NCI-H460 (cell line): ENCODE data around the gene CCDC178. TPM values are rescaled to one million over a fixed set of nuclear protein-coding genes. Genes with fewer than 3 reads are reported as not detected.
"Not testable (repeated sequence)": the region's sequence is repeated elsewhere in the genome, so short reads cannot be mapped to it uniquely, and the experiment has no call there.

Source experiments
- DNase-seq: peaks from one replicate; pipeline ENCODE4 v3.0.0-alpha.2; 2016; ENCODE audit warnings: low read depth; ENCODE audit errors: extremely low read depth
- total RNA-seq: library from RNA; depleted of rRNA; stranded (reverse); fragments of >200 nt; shearing (Covaris generic); gene quantifications from 2 replicates; pipeline ENCODE4 v1.2.3, GENCODE V29; 2014

The CCDC178 gene
- total RNA-seq, 1 experiment from 2014 or later: 0.42 TPM

DNA sequence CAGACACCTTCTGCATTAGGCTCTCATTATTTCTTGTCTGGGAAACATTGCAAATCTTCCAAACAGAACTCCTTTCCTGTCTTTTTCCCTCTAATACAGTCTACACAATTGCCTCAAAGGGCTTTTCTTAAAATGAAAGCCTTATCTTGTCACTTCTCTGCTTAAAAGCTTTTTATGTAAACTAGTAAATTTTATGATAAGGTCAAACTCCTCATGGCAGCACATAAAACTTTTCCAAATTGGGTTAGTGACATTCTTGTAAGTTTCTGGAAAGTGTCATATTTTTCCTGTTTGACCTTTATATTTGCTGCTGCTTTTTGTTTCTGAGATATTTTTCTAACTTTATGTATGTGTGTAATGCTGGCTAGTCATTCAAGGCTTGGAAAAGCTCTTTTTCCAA, 406.3 kb downstream of the CCDC178 start:
- DNase-seq: no peak

- DNase-seq: no peak
Measured at GRCh38 chr18:33022370-33022769, 418.2 kb downstream of the CCDC178 start.

GRCh38 chr18:33020877-33021276, 419.6 kb downstream of the CCDC178 start:
- DNase-seq: no peak

DNA sequence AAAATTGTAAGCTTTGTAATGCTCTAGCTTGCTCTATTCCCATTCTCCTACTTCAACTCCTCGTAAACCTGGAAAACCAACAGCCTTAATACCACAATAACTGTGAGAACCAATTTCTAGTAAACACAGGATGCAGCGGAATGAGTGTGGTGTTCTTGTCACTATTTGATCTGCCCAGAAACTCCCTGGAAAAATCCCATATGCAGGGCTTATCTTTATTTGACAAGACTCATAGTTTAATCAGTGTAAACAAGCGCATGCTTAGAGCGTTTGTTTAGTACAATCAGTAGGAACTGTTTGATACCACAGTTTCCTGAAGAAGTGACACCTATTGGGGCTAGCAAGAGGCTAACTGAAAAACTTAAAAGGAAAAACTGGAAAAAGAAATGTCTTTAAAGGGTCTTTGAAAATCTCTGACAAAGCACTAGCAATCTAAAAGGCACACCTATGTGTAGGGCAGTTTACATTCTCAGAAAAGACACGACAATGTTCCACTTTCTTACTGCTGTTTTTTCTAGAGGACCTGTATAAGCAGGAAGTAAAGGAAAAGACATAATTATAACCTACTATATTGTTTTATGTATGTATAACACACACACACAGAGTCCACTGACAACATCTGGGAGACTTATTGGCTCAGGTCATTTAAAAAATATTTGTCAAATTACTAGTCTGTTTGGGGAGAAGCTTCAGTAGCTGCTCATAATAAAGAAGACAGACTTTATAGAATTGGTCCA, 426.3 kb downstream of the CCDC178 start:
- DNase-seq: no peak

- DNase-seq: no peak
Measured at GRCh38 chr18:33010149-33010548, 430.4 kb downstream of the CCDC178 start.

- no peak for DNase-seq
Measured at GRCh38 chr18:32998921-32999320, 441.6 kb downstream of the CCDC178 start.

DNA sequence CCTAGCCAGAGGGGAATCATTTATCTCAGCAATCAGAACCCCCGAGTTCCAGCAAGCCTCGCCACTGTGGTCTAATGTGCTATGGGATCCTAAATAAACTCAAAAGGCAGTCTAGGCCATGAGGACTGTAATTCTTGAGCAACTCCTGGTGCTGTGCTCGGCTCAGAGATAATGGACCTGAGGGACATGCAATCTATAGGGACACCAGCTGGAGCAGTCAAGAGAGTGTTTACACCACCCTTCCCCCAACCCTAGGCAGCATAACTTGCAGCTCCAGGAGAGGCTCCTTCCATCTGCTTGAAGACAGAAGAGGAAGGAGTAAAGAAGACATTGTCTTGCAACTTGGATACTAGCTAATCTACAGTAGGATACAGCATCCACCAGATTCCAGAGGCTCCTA, 442.2 kb downstream of the CCDC178 start:
- no peak for DNase-seq

- DNase-seq: no peak
Measured at GRCh38 chr18:32983721-32984120, 456.8 kb downstream of the CCDC178 start.

GRCh38 chr18:32980896-32981295, 459.6 kb downstream of the CCDC178 start:
- no peak for DNase-seq

DNA sequence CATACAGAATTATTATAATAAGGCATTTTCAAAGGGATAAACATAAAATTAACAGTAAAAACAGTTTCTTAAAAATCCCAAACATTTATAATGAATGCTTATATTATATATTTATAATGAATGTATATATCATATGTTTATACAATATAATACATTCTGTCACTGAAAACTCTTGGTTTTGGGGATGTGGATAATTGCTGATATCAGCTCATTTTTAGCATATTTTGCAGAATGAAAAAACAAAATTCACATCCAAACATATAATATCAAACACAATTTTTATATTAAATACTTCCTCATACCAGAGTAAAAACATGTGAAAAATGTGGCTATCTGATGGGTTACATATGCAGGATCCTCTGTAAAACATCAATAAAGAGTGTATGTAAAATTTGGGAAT, 465.0 kb downstream of the CCDC178 start:
- DNase-seq: no peak

DNA sequence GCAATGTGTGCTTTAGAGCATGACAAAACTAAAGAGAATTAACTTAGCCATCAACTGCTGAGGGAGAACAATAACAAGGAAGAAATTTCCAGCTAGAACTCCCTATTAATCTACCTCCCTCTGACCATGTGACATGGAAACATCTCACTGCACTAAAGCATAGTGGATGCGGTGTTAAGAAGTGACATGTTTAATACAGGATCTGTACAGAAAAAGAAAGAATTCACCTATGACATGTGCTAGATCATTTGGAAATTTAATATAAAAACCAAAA, 465.4 kb downstream of the CCDC178 start:
- no peak for DNase-seq

- no peak for DNase-seq
Measured at GRCh38 chr18:32974421-32975162, 465.9 kb downstream of the CCDC178 start.

DNA sequence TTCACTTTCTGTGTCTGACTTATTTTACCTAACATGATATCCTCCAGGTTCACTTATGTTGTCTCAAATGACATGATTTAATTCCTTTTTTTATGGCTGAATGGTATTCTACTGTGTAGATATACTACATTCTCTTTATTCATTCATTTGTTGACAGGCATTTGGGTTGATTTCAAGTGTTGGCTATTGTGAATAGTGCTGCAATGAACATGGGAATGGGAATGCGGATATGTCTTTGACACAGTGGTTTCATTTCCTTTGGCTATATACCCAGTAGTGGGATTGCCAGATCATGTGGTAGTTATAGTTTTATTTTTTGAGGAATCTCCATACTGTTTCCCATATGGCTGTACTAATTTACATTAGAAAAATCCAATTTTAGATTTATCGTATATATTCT, 472.3 kb downstream of the CCDC178 start:
- DNase-seq: no peak

DNA sequence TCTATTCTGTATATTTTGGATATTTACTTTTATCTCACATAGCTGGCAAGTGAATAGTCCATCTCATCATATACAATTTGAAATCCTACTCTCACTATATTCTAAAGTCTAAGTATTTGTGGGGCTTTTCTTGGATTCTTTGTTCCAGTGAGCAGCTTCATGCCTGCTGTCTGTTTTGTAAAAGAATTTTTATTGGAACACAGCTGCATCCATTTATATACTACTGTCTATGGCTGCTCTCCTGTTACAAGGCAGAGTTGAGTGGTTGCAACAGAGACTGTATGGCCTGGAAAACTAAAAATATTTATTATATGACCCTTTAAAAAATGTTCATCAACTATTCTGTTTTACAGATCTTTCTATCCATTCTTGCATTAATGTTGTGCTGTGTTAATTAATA, 474.4 kb downstream of the CCDC178 start:
- DNase-seq: no peak

- no peak for DNase-seq
Measured at GRCh38 chr18:32961538-32961937, 479.0 kb downstream of the CCDC178 start.

- DNase-seq: no peak
Measured at GRCh38 chr18:32958746-32959145, 481.8 kb downstream of the CCDC178 start.

- DNase-seq: no peak
Measured at GRCh38 chr18:32956591-32957315, 483.8 kb downstream of the CCDC178 start.

DNA sequence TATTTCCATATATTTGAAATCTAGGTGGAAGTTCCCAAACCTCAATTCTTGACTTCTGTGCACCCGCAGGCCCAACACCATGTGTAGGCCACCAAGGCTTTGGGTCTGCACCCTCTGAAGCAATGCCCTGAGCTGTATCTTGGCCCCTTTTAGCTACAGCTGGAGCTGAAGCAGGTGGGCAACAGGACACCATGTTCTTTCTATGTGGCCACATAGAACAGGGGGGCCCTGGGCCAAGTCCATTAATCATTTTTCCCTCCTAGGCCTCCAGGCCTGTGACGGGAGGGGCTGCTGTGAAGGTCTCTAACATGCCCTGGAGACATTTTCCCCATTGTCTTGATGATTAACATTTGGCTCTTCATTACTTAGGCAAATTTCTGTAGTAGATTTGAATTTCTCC, 488.2 kb downstream of the CCDC178 start:
- not testable (repeated sequence) for DNase-seq

GRCh38 chr18:32937597-32937996, 502.9 kb downstream of the CCDC178 start:
- DNase-seq: no peak

- DNase-seq: no peak
Measured at GRCh38 chr18:32937066-32937465, 503.5 kb downstream of the CCDC178 start.

- DNase-seq: no peak
Measured at GRCh38 chr18:32934201-32934600, 506.3 kb downstream of the CCDC178 start.
